Activated CD4-positive, alpha-beta T cell treated with anti-CD3 and anti-CD28 coated beads for 24 hours (primary cell): Measurements from ENCODE around the gene OPN3.

Source experiments
- DNase-seq, 2 donors: peaks; one replicate each; pipeline ENCODE4 v3.0.0-alpha.2; 2020; ENCODE audit warnings: low read depth in 2 of 2

OPN3 gene

DNA sequence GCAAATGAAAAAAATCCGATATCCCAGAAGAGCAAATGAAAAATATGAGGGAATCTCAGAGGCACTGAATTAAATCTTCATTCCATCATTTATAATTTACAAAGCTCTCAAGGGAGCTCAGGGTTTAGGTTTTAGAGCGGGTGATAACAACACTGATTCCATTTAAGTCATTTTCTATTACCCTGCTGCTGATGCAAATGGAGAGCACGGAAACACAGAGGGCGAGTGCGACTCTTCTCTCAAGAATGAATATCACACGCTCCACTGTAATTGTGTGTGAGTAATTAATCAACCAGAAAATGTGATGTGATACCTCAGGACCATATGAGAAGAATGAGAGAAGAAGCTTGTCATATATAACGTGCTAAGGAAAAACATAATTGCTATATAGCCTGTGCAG is 22.7 kb downstream of the OPN3 start:
- no peak for DNase-seq

DNA sequence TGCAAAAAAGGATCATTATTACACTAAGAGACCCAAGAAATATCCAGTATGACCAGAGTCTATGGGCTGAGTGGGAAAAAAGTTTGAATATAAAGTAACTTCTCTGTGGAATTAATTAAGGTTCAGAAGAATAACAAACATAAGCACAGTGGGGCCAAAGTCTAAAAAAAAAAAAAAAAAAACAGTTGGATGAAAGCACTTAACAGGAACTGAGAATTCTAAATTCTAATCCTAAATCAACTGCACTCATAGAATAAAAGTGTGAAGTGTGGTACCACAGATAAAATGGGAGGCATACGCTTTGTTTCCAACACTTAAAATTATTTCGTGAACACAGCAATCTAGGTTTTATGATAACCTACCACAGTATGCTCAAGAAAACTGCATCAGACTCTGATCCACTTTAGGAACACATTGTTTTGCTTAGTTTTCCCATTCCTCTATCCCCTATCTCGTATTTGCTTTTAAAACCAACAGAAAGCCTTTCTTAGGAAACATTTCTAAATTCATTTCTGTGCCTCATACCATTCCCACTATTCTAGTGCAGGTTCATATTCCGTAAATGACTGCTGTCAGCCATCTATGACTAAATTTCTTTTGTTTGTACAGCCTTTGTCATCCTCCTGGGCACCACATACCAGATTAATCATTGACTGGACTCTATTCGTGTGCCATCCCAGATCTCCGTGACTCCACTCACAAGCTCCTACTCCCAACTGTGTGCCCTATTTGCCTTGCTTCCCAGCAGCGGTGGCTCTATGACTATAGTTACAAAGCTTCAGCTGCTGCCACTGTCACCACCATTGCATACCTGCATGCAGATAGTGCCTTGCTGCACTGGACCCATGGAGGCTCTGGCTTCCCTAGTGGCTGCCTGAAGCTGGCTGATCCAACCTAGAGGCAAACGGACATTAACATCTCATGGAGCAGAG is 24.9 kb downstream of the OPN3 start:
- DNase-seq = no peak

DNA sequence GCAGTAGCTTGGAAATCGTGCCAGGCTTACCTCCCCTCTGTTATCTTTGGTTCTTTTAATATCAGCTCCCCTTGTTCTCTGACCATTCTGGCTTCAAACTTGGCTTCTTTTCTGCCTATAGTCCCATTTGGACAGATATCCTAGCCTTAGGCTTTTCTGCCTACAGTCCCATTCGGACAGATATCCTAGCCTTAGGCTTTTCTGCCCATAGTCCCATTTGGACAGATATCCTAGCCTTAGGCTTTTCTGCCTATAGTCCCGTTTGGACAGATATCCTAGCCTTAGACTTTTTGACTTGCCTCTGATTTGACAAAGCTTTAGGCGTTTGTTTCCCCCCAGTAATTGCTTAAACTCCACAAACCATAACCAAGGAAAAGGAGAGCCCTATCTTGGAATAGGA is 25.6 kb downstream of the OPN3 start:
- DNase-seq = no peak

DNA sequence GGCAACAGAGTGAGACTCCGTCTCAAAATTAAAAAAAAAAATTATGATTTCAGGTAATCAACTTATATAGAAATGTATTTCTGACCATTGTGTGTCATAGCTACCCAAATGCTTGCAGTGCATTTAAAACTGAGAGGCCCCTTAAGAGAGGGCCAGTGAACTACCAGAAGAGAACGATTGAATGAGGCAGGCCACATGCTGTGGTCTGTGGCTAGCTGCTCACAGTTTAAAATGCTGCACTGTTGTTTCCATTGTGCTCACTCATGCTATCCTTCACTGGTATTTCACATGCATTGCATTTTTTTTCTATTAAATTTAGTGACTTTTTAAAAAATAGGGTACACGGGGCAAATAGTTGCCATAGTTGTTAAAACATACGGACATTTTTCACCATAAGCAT is 26.0 kb downstream of the OPN3 start:
- DNase-seq = no peak

DNA sequence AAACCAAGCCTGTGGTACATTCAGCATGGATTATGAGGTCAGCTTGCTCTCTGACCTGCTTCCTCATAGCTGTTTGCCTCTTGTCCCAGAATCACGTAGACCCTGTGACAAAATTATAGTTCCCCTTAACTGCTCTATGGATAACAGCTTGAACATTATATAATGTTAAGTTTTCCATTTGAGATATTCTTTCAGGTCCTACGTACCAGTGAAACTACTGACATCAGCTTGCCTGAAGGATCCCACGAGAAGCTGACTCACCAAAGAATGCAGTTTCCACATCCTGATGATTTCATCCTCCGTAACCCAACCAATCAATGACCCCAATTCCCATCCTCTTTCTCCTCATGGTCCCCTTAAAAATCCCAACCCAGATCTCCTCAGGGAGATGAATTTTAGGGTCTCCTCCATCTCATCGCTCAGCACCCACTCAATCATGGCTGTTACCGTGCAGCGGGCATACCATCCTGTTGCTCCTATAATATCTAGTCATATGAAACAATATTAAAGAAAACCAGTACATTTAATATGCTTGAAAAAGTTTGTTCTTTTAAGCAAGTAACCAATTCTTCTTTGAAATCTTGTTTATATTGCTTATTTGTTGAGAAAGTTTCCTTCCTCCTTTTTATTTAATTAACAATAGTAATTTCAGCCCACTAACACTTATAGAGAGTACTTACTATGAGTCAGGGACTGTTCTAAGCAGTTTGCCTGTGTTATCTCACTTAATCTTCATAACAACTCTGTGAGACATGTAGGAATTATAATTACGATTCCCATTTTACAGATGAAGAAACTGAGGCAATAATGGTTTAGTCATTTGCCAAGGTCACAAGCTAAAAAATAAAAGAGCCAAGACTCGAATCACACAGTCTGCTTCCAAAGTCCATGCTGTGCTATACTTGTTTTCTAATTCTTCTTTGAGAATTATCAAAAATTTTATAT is 27.4 kb downstream of the OPN3 start:
- DNase-seq = no peak

DNA sequence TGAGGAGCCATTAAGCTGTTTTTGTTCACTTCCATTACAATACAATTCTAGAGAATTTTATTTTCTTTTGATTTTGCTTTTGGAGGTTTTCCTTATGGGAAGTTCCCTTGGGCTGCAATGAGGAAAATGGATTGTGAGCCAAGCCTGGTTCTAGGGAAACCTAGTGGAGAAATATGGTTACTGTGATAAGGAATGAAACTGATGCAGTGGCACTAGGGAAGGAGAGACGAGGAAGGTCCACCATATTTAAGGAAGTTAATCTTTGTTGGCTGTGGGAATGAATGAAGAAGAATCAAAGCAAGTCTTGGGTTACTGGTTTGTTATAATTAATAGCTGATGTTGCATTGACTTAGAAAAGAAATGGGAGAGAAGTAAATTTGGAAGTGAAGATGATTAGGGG is 28.4 kb downstream of the OPN3 start:
- no peak for DNase-seq

DNA sequence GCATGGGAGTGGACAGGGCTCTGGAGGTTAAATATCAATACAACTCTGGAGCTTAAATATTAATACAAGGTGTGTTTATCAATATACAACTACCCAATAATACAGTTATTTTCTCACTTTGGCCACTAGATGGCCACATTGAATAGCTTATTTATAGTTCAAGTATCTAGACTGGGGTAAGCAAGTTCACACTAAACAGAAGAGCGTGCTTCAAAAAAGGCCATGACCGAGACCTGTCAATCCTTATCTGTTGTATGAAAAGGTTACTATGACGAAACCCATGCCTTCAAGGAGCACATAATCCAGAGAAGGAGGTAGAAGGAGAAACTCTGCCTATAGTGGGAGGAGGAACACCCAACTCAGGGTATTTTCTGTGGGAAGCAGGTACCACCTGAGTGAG is 29.1 kb downstream of the OPN3 start:
- DNase-seq = no peak

DNA sequence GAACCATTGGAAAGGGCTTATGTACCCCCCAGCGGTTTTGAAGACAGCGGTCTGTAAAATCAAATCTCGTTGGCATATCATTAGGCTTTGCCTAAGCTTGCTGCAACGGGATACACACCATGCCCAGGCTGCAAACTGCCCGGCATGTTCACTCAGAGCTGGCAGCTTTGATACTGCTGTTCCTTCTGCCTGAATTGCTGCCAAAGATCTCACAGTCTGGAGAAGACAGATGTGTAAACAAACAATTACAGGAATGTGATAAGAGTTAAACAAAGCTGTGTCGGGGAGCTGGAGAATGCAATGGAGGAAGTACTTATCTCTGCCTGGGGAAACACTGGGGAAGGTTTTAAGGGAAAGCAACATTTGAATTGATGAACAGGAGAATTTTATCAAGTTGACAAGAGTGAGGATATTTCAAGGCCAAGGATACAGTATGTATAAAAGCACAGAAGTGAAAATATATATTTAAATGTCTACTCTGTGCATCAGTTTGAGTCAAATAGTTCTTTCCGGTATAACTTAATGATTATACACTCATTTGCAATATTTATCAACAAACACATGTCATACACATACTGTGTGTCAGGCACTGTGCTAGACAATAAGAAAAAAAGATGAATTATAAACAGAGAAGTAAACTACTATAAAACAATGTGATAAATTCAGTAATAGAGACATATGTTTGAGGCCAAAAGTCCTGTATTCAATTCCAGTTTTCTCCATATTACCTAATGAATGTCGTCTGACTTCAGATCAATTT is 29.9 kb downstream of the OPN3 start:
- DNase-seq = no peak

DNA sequence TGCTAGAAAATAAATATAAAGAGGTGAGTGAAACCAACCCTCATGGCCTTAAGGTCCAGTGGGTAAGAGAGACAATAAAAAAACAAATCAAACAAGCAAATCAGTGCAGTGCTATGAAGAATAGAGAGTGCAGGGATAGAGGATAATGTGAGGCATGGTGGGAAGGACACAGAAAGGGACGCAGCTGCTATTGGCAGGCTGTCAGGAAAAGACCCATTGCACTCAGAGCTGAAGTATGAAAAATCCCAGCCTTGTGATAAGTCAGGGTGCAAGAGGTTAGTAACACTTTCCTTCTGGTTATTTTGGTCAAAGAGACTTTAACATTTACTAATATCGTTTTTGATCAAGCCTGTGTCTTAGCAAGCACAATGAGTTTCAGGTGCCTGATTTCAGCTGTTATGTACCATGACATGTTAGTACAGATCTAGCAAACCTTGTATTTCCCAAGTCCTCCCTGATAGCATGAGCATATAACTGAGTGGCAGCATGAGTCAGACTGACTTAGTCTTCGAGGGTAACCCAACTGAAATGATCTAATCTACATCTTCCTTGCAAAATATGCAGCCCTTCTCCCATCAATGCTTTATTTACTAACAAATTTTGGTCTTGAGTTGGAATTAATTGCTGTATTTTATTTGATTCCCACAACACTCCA is 31.7 kb downstream of the OPN3 start:
- DNase-seq = no peak

DNA sequence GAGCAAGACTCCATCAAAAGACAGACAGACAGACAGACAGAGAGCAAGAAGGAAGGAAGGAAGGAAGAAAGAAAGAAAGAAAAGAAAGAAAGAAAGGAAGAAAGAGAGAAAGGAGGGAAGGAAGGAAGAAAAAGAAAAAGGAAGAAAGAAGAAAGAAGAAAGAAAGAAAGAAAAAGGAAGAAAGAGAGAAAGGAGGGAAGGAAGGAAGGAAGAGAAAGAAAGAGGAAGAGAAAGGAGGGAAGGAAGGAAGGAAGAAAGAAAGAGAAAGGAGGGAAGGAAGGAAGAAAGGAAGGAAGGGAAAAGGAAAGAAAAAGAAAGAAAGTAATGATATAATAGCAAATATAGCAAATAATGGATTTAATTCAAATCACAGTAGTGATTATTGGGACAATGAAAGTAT is 32.7 kb downstream of the OPN3 start:
- no peak for DNase-seq

DNA sequence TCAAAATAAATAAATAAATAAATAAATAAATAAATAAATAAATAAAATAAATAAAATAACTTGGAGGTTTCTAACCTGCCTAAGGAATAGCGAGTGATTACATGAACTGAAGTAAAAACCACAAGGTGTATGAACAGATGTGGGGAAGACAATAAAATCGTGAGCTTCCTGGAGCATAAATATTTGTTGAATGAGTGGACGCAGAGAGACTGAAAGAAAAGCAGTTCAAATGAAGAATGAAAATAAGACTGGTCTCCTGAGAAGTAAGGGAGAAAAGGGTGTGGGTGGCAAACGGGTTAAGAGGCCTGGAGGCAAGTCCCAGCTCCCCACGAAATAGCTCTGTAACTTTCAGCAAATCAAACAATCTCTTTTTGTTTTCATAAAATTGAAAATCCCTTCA is 33.6 kb downstream of the OPN3 start:
- no peak for DNase-seq

DNA sequence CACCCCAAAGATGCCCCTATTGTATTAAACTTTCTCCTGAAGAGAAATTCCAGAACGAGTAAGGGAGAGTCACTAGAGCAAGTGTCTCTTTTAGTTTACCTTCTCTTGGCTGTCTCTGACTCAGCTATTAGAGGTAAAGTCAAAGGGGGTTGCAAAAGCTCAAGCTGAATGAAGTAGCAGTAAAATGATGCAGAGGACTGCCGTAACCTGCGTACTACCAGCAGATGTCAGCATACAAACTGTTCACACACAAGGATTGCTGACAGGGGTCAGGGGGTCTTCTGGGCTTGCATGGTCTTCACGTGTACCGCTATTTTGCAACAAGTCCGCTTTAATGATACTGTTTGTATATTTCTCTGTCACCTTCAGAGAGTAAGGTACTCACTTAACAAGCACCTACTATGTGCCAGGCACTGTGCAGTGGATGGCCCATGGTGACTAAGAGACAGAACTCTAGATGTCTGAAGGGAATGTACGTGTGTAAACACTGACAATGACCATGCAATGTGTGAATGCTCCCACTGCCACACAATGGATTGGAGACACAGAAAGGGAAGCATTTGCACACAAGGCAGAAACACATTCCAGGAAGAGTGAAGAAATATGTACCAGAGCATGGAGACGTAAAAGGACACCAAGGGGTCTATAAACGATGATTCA is 34.9 kb downstream of the OPN3 start:
- DNase-seq = no peak

DNA sequence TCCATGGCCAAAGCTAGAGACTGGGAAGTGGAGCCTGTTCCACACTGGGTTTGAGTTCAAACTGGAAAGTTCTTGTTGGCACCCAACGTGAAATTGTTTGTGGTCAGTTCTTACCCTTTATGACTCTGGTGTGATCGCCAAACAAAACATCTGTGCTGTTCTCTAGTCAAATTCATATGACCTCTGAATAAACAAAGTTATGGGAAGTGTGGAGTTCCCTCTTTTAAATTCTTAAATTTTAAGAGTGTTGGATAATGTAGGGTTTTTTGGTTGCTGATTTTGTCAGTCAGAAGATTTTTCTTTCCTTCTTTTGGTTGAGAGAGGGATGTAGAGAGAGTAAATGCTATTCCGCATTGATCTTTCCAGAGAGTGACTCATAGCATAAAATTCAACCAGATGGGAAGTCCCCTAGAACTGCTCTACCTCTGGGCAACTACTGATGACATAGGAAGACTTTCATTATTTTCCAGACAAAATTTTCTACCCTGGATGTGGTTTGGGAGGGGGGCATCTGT is 36.4 kb downstream of the OPN3 start:
- no peak for DNase-seq

DNA sequence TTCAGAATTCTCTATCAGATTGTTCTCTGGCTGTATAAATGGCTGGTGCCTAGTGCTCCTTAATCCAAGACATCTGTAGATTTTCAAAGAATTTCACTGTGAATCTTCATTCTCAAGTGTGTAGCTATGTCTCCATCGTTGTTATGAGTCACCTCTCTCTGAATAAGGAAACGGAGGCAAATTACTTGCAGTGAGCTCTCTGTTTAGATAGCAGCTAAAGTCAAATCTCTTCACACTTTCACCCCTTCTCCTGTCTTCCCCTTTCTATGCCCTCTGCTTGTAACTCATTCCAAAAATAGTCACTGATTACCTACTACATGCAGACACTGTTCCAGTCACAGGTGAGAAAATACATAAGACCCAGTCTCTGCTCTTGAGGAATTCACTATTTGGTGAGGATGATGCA is 39.7 kb downstream of the OPN3 start:
- DNase-seq = no peak

DNA sequence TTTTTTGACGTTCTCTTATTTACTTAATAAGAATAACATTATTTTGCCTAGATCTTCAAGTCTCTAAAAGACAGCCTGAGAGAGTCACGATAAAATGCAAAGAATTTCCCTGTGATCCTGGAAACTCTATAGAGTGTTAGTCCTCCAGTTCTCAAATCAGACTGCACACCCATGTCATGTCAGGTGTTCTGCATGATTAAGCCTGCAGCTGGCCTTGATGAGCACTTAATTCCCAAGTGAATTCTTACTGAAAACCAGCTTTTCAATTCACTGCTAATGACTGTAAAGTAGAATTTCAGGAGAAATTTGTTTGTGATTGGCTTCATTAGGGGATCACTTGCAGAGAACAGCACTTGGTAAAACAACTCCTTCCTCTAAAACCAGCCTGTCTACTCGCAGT is 41.9 kb downstream of the OPN3 start:
- no peak for DNase-seq

DNA sequence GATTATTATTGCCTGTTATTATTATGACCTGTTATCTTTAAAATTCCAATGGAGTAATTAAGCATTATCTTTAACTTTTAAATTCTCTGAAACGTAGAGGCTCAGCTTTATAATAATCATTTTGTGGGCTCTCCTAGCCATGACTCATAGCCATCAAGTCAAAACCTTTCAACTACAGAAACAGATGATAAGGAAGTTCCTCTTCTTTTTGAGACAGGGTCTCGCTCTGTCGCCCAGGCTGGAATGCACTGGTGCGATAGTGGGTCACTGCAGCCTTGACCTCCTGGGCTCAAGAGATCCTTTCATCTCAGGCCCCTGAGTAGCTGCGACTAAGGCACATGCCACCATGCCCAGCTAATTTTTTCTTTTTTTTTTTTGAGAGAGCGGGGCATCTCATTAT is 43.5 kb downstream of the OPN3 start:
- DNase-seq = no peak

DNA sequence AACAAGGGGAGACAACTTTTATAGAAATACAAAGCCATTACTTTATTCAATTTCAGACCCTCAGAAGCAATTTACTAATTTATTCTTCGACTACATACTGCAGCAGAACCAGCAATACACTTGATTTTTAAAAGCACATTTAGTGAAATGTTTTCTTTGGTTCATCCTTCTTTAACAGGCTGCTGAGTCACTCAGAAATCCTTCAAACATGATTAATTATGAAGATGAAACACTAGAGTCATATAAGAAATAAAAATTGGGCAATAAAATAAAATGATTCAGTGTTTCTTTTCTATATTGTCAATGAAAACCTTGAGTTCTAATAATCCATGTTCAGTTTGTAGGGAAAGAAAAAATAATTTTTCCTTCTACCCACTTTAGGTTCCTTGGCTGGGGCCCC is 47.0 kb downstream of the OPN3 start:
- DNase-seq = no peak

DNA sequence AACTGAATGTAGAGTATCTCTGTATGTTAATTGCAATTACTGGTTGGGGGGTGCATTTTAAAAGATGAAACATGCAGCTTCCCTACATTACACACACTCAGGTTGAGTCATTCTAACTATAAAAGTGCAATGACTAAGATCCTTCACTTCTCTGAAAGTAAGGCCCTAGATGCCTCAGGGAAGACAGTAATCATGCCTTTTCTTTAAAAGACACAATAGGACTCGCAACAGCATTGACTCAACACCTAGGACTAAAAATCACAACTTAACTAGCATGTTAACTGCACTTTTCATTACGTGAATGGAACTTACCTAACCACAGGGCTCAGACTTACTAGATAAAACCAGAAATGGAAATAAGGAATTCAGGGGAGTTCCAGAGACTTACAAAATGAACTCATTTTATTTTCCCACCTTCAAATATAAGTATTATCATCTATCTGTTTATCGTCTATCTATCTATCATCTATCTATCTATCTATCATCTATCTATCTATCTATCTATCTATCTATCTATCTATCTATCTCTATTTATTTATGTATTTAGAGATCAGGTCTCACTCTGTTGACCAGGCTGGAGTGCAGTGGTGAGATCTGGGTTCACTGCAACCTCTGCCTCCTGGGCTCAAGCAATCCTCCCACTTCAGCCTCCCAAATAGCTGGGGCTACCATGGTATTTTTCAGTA is 47.8 kb downstream of the OPN3 start:
- DNase-seq = no peak

DNA sequence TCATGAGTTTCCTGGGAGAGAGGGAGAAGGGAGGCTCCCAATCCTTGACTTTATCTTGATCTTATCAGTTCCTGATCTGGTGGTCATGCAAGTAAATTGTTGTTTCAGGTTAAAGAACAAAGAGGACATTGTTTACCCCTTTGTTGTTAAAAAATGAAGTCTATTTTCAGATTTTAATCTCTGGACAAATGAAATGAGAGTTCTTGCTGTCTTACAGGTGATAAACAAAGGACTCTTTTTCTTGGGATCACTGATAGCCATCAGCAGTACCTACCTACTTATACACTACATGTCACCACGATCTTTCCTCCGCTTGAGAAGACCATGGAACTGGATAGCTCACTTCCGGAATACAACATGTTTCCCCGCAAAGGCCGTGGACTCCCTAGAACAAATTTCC is 48.4 kb downstream of the OPN3 start:
- DNase-seq = no peak

DNA sequence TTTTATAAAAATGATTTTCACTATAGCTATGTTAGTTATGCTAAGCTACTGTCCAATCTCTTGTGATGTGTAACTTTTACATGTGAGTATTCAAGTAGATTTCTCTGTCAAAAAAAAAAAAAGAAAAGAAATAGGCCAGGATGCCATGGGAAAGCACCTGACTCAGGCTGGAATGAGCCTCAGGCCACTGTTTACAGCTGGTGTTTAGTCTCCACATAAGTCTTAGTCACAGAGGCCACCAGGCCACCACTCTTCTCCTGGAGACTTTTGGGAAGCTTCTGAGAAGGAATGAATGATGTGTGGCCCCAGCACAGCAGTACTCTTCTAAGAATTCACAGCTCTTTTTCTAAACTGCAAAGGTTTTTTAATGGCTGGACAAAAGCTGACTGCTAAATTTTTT is 48.9 kb downstream of the OPN3 start:
- no peak for DNase-seq
